Ammon's horn (tissue), 1 donor: Measurements from ENCODE around the gene SLC18A3.

Experiments used
- DNase-seq: peaks from one replicate; pipeline ENCODE4 v3.0.0-alpha.2; 2016; ENCODE audit warnings: low spot score

SLC18A3 gene

DNA sequence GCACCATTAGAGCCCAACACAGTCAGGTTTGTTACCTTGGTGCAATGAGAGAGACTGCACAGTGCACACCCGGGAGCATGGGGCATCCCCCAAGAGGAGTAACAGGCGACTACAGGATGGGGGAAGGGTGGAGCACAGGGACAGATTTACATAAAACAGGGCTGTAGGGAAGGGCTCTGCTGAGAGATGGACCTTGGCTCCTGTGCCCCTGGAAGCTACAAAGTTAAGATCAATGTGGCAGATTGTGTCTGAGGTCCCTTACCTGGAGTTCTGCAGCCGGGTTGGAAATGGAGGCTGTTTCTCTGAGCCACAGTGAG, 13.7 kb upstream of the SLC18A3 start:
- DNase-seq, result no peak

GRCh38 chr10:49596836-49597235, 13.3 kb upstream of the SLC18A3 start:
- no peak for DNase-seq

- DNase-seq, result no peak
These were observed 12.5 kb upstream of the SLC18A3 start for GRCh38 chr10:49597426-49598163.

GRCh38 chr10:49598164-49598856, 11.8 kb upstream of the SLC18A3 start:
- no peak for DNase-seq

DNA sequence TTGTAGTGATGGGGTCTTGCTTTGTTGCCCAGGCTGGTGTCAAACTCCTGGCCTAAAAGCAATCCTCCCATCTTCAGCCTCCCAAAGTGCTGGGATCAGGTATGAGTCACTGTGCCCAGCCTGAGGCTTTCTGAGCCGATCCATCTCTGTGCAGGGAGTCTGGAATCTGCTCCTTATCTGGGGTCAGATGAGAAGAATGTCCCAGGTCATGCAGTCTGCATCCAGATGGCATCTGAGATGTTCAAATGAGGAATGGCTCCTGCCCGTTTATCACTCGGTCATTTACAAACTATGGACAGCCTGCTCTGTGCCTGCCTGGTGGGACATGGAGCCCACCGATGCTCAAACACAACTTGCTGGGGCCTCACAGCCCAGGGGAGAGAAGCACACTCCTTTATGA, 11.1 kb upstream of the SLC18A3 start:
- DNase-seq, result no peak

GRCh38 chr10:49599546-49599945, 10.6 kb upstream of the SLC18A3 start:
- DNase-seq, result no peak

DNA sequence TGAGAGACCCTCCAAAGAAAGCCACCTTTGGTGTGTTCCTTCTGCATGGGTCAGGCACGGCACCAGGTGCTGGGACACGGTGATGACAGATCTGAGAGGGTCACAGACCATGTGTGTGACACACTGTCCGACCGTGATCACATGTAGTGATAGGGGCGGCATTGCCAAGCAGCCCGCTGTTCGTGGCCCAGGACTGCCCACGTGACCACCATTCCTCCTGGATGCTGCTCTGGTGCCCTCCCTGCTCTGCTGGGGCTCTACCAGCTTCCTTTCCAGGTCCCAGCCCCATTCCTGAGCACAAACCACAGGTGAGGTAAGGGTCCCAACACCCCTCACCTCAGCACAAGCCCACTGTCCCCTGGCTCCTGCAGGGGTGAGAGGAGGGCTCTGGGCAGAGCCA, 10.1 kb upstream of the SLC18A3 start:
- no peak for DNase-seq

- DNase-seq, result no peak
These were observed 9.2 kb upstream of the SLC18A3 start for GRCh38 chr10:49600781-49601400.

DNA sequence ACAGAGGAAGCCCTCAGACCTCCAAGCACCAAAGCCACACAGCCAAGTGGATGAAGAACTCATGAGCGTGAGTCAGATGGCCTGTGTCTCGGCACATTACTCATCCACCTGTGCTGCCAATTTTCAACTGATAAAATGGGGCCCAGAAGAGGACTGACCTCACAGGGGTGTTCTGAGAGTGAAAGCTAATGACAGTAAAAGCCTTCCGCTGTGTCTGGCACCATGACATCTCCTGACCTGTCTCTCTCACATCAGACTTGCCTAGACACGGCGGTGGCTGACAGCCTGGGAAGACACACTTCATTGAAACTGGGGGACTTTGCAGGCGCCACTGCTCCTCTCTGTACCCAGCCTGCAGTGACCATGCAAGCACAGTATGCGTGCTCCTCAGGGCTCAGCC, 8.3 kb upstream of the SLC18A3 start:
- no peak for DNase-seq

DNA sequence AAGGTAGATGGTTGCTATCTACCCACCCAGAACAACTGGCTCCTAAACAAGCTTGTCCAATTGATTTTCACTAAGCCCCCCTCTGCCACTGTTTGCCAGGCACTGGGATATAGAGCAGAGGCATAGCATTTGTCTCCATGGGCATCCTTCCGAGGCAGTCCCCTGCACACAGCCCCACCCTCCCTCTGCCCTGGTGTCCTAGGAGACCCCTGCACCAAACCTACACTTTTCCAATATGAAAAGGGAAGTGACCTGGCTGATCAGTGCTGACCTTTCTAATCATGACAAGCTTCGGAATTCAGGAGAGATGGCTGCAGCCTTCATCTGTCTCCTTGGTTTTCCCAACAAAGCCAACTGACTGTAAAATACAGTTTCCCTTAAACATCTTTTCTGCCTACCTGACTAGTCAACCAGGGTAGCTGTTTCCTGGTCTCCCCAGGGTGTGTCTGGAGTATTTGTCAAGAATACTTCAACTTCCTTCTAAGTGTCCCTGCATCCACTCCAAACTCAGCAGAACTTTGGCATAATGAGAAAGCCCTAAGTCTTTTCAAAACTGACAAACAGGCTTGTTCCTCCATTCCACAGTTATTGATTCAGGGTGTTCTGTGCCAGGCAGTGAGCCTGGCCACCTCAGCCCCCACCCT, 7.6 kb upstream of the SLC18A3 start:
- no peak for DNase-seq

- DNase-seq, result no peak
These were observed 4.7 kb upstream of the SLC18A3 start for GRCh38 chr10:49605216-49605938.

DNA sequence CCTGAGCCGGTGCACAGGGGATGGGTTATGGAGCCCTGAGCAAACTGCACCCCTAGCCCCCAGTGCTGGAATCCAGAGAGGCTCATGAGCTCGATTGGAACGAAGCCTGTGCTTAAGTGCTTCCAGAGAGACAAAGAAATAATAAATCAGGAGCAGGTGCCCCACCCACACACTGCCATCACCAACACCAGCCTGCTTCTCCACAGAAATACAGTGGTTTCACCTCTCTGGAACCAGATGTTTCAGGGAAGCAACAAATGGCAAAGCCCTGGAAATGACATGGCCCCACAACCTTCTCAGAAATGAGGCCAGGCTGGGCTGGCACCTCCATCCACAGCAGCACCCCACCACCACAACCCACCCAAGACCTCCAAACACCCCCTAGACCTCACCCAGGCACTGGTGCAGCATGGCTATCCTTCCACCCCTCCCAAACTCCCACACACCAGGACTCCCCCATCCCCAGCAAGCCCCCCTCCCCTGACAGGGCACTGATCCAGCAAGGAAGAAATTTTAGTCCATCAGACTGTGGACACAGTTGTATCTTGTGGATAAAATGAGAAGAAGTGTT, 4.1 kb upstream of the SLC18A3 start:
- DNase-seq, result no peak

DNA sequence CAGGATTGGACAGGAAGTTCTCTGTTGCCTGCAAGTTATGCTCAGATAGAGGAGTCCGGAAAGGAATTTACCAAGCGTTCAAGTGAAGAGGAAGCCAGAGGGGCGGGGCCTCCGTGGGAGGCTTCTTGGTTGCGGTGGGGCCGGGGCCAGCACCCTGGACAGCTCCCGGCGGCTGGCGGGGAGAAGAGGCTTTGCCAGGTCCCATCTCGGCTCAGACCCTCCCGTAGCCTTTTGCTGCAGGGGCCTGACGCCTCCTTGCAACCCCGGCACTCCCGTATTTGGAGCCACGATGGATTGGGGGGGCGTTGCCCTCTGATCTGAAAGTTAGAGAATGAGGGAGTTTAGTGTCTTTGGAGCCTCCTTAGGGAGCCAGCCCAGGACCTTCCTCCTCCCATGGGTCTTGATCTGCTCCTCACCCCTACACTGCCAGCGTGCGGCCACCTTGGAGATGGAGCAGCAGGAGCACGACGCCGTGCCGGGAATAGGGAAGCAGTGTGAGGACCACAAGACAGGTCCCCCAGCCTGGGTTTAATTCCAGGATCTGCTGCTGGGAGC, 3.1 kb upstream of the SLC18A3 start:
- DNase-seq, result peak; percentile 14

DNA sequence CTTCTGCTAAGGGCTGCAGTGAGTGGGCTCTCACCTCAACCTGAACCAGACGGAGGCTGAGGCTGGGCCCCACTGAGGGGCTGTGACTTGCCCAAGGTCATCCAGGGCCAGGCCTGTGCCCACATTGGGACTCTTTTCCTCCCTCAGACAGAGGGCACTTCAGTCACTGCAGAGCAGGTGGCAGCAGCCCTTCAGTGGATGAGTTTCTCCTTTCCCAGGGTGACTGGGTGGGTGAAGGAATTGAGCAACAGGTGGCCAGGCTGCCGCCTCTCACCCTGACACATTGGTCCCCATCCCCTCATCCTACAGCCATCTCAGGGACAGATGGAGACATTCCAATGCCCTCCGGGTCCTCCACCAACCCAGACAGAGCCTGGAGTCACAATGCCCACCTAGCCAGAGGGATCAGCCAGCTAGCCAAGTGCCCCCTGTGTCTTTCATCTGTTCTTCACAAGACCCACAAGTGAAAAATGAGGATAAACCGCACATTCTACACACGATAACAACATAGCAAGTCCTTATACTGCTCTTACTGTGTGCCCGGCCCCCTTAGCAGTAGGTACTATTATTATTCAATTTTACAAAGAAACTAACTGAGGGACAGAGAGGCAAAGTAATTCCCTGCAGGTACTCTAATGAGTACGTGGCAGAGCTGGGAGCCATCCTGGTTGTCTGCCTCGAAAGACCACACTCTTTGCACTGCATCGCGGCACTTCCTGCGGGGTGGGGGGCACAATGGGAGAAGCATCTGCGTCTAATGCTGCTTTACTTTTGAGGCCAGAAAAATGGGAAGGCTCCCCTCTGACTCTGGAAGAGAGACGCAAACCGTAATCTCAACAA, 1.7 kb upstream of the SLC18A3 start:
- no peak for DNase-seq

DNA sequence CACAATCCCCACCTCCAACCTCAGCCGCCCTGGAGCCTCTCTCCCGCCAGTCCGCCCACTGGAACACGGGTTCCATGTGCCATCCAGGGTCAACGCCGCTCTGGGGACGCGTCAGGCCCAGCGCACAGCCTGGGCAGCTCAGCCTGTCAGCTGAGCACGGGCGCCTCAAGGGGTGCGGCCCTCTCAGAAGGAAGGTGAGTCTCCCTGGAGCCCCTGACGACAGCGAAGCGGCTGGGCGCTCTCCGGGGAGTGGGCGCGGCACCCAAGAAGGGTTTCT, 1.2 kb upstream of the SLC18A3 start:
- DNase-seq, result no peak

GRCh38 chr10:49609283-49610113, 612 bp upstream of the SLC18A3 start:
- no peak for DNase-seq

- DNase-seq, result no peak
These were observed 502 bp downstream of the SLC18A3 start for GRCh38 chr10:49610458-49611165.

- DNase-seq, result no peak
These were observed 1.2 kb downstream of the SLC18A3 start for GRCh38 chr10:49611166-49611815.
